Measurements from ENCODE around the gene SIRPB2.

DNA sequence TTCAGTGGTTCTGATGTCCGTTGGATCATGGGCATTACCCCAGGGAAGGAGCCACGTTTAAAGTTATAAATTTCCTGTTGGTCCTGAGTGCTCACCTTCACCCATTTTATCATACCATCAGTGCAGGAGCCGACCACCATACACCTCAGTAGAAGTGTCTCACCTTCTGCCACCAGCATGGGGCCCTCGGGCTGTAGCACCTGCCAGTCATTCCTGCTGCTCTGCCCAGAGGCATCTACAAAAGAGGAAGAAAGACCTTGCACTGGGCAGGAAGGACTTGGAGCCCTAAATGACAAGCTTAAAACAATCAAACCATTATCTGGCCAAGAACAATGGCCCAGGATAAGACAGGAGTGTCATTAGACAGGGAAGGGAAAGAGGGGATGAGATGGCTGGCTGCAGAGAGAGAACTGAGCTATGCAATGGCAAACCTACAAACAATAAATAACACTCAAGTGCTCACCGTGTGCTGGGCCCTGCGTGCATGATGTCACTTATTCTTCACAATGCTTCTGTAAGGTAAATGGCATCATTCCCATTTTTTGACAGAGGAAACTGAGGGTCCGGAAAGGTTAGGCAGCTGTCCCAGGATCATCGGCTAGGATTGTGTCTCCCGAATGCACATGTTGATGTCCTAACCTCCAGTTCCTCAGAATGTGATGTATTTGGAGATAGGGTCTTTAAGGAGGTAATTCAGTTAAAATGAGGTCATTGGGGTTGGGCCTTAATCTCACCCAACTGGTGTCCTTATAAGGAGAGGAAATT lies 11.2 kb downstream of the SIRPB2 start:
- TF ChIP-seq, protein P1, sequence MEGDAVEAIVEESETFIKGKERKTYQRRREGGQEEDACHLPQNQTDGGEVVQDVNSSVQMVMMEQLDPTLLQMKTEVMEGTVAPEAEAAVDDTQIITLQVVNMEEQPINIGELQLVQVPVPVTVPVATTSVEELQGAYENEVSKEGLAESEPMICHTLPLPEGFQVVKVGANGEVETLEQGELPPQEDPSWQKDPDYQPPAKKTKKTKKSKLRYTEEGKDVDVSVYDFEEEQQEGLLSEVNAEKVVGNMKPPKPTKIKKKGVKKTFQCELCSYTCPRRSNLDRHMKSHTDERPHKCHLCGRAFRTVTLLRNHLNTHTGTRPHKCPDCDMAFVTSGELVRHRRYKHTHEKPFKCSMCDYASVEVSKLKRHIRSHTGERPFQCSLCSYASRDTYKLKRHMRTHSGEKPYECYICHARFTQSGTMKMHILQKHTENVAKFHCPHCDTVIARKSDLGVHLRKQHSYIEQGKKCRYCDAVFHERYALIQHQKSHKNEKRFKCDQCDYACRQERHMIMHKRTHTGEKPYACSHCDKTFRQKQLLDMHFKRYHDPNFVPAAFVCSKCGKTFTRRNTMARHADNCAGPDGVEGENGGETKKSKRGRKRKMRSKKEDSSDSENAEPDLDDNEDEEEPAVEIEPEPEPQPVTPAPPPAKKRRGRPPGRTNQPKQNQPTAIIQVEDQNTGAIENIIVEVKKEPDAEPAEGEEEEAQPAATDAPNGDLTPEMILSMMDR (conservative IDR thresholded peaks at IDR 0.05; ENCODE audit: low read length) = no peak
- no peak for TF ChIP-seq EZH2phosphoT487 (IDR thresholded peaks at IDR 0.05; ENCODE audit: borderline replicate concordance, low read depth, low read length)

Measured in OCI-LY7 (cell line).